HEK293T (cell line): ENCODE measurements around the gene RASA3.

Experiments
- BHLHE40 ChIP-seq: fragments of 450-650 bp; IDR thresholded peaks from 2 replicates; pipeline ENCODE4 v1.6.1; 2016; ENCODE audit warnings: mild to moderate bottlenecking, moderate library complexity, borderline replicate concordance
- CTBP1 ChIP-seq: fragments of 450-650 bp; IDR thresholded peaks from 2 replicates; pipeline ENCODE4 v1.6.1; 2016; ENCODE audit warnings: borderline replicate concordance
- ELF4 ChIP-seq: fragments of 450-650 bp; IDR thresholded peaks from 2 replicates; pipeline ENCODE4 v1.6.1; 2017; ENCODE audit warnings: antibody characterized with exemption
- FOXA1 ChIP-seq: fragments of 450-650 bp; IDR thresholded peaks from 2 replicates; pipeline ENCODE4 v1.6.1; 2016; ENCODE audit warnings: mild to moderate bottlenecking
- FOXK2 ChIP-seq: fragments of 450-650 bp; IDR thresholded peaks from 2 replicates; pipeline ENCODE4 v1.6.1; 2016; ENCODE audit warnings: mild to moderate bottlenecking
- FOXM1 ChIP-seq: fragments of 450-650 bp; IDR thresholded peaks from 2 replicates; pipeline ENCODE4 v1.6.1; 2017; ENCODE audit warnings: mild to moderate bottlenecking, borderline replicate concordance
- HDGF ChIP-seq: fragments of 450-650 bp; IDR thresholded peaks from 2 replicates; pipeline ENCODE4 v1.6.1; 2017; ENCODE audit warnings: antibody characterized with exemption, borderline replicate concordance
- NFRKB ChIP-seq: fragments of 450-650 bp; IDR thresholded peaks from 2 replicates; pipeline ENCODE4 v1.6.1; 2016; ENCODE audit warnings: mild to moderate bottlenecking, moderate library complexity
- SP1 ChIP-seq: fragments of 450-650 bp; IDR thresholded peaks from 2 replicates; pipeline ENCODE4 v1.6.1; 2017
- SUZ12 ChIP-seq: fragments of 450-650 bp; IDR thresholded peaks from 2 replicates; pipeline ENCODE4 v1.6.1; 2016; ENCODE audit warnings: mild to moderate bottlenecking
- TARDBP ChIP-seq: fragments of 450-650 bp; IDR thresholded peaks from 2 replicates; pipeline ENCODE4 v1.6.1; 2016
- ZNF384 ChIP-seq: fragments of 450-650 bp; IDR thresholded peaks from 2 replicates; pipeline ENCODE4 v1.6.1; 2016
- TF ChIP-seq, protein P1 (sequence below): fragments of 450-650 bp; IDR thresholded peaks from 2 replicates; pipeline ENCODE4 v1.6.1; 2016

- TF ChIP-seq SP1 (no peak), BHLHE40 (no peak), FOXA1 (no peak), CTBP1 (no peak), SUZ12 (no peak), NFRKB (no peak), FOXM1 (no peak), TARDBP (no peak), FOXK2 (no peak), ELF4 (no peak), ZNF384 (no peak), HDGF (no peak)
- TF ChIP-seq, protein P1, sequence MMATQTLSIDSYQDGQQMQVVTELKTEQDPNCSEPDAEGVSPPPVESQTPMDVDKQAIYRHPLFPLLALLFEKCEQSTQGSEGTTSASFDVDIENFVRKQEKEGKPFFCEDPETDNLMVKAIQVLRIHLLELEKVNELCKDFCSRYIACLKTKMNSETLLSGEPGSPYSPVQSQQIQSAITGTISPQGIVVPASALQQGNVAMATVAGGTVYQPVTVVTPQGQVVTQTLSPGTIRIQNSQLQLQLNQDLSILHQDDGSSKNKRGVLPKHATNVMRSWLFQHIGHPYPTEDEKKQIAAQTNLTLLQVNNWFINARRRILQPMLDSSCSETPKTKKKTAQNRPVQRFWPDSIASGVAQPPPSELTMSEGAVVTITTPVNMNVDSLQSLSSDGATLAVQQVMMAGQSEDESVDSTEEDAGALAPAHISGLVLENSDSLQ = no peak
These were observed 45.0 kb upstream of the RASA3 start for GRCh38 chr13:114177245-114178010.
